HG02884 (cell line): ENCODE measurements around the gene SMAD1.
A peak's percentile ranks its signal among the peaks of the same experiment; 100 is the strongest.
"Not testable (repeated sequence)": the region's sequence is repeated elsewhere in the genome, so short reads cannot be mapped to it uniquely, and the experiment has no call there.

Source experiments
- ATAC-seq: cut with Tn5 transposase; IDR thresholded peaks from one replicate; pipeline ENCODE4 v1.9.1; 2021; ENCODE audit warnings: mild to moderate bottlenecking, moderate library complexity; ENCODE audit not compliant: unreplicated experiment

The SMAD1 gene

DNA sequence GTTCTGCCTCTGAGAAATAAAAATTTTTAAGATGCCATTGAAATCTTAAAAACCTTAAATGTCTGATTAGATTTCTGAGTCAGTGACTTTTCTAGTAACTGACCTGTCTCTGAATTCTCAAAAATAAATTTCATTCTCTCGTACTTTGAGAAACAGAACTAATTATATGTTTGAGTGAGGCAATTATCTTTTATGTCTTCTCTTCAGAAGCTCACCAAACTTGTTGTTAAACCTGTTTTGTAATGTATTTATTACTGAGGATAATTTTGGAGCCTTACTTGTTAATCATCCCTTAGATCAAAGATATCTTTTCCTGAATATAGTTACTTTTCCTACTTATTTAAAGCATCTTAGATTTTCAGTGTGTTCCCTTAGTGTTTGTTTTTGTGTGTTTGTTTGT lies 73.0 kb downstream of the SMAD1 start:
- no peak for ATAC-seq

DNA sequence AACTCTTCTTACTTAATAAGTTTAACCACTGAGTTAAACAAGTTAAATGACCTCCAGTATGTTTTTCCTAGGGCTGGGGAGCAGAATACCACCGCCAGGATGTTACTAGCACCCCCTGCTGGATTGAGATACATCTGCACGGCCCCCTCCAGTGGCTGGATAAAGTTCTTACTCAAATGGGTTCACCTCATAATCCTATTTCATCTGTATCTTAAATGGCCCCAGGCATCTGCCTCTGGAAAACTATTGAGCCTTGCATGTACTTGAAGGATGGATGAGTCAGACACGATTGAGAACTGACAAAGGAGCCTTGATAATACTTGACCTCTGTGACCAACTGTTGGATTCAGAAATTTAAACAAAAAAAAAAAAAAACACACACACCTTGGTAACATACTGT lies 76.1 kb downstream of the SMAD1 start:
- peak; percentile 84 for ATAC-seq

DNA sequence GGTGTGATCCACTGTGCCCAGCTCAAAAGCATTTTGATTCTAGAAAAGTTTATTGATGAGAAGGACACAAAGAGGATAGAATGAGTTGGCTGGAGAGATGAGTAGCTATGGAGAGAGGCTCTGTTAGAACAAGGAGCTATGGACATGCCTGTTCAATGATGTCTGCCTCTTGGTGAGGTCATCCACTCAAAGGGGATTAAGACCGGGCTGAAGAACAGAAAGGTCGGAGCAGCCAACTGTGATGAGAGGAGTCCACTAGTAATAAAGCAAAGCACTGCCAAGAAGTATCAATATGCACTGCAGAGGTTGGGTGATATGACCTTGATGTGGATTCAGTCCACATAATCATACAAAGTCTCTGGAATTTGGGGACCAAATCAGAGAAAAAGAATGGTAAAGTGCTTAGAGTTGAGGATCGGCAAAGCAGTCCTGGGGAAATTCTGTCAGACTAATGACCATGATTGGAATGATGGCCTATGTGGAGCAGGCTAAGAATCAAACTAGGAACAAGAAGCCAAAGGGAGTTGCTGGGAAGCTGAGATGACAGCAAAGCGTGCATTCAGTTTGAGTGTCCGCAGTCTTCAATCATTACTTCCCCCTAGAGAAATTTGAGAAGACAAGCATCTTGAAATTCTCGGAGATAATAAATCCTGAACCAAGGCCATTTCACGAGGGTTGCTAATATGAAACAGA lies 81.8 kb downstream of the SMAD1 start:
- ATAC-seq, result no peak

DNA sequence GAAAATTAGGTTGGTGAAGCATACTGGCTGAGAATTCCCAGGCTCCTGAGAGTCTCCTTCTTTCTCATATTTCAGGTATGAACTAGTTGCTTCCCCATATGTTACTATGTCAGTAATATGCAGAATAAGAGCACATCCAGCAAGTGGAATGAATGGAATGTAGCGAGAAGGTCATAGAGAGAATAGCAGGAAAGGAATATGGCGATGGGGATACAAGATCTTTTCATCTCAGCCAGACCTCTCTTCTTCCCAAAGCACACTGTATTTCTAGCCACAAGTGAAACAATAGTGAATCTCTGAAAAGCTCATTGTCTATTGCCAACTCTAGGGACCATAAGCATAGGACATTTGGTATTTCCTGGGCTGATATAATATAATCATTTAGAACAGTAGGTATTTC lies 82.9 kb downstream of the SMAD1 start:
- no peak for ATAC-seq

DNA sequence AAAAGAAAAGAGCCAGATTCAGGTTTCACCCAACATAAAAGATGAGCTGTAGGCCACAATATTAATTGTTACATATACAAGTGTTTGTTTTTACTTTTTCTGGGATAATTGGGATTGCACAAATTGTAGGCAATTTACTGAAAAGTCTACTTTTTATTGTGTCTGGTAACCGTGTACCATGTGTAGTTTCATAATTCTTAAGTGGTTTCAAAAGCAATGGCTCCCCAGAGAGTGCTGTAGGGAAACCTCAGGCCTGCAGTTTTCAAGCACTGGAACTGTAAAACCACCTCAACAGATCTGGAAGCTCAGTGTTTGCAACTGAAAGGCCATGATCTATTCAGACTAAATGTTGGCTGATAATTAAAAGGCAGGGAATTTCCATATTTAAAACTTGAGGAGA lies 83.7 kb downstream of the SMAD1 start:
- ATAC-seq, result no peak

DNA sequence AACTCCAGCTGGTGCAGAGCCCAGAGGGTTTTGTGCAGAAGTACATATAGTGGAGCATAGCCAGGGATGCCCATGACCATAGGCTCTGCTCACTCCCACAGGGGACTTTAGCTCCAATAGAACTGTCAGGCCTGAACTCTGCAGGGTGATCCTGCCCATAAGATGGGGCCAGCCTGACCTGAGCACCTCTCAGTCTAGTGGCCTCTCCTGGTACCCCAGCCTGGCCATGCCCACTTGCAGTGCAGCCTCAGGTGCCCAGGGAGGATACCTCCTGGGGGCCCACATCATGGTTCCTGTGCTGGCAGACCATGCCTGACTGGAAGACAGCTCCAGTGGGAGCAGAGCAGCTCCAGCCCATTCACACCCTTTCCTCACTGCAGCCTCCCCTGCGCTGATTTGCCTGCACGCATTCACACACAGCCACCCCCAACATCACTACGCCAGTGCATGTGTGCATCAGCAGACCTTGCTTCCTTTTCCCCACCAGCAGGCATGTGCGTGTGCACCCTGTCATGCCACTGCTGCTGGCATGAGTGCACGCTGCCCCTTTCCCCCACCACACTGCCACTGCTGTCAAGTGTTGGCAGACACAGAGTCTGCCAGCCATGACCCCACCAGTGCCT lies 84.5 kb downstream of the SMAD1 start:
- ATAC-seq, result no peak

DNA sequence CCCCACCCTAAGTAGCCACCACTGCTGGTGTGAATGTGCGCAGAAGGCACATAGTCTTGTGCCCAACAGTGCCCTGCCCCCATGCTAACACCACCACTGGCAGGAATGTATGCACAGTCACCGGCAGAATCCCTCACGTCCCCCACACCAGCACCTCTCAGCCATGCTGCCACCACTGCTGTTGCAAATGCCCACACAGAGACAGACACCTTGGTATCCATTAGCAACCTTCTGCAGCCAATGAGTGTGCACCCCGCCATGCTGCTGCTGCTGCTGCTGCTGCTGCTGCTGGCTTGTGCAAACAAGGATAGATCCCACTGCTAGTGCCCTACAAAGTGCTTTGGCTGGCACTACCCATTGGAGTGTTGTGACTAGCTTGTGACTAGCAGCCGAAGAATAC lies 85.1 kb downstream of the SMAD1 start:
- no peak for ATAC-seq

DNA sequence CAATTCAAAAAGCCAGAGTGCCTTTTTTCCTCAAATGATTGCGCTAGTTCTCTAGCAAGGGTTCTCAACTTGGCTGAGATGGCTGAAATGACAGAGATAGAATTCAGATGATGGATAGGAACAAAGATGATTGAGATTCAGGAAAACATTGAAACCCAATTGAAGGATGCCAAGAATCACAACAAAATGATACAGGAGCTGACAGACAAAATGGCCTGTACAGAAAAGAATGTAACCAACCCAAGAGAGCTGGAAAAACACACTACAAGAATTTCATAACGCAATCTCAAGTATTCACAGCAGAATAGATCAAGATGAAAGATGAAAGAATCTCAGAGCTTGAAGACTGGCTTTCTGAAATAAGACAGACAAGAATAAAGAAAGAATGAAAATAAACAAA lies 85.9 kb downstream of the SMAD1 start:
- ATAC-seq, result no peak

DNA sequence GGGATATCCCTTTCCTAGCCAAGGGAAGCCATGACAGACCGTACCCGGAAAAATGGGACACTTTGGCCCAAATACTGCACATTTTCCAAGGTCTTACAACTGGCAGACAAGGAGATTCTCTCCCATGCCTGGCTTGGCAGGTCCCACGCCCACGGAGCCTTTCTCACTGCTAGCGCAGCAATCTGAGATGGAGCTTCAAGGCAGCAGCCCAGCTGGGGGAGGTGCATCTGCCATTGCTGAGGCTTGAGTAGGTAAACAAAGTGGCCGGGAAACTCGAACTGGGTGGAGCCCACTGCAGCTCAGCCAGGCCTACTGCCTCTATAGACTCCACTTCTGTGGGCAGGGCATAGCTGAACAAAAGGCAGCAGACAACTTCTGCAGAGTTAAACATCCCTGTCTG lies 92.9 kb downstream of the SMAD1 start:
- not testable (repeated sequence) for ATAC-seq

DNA sequence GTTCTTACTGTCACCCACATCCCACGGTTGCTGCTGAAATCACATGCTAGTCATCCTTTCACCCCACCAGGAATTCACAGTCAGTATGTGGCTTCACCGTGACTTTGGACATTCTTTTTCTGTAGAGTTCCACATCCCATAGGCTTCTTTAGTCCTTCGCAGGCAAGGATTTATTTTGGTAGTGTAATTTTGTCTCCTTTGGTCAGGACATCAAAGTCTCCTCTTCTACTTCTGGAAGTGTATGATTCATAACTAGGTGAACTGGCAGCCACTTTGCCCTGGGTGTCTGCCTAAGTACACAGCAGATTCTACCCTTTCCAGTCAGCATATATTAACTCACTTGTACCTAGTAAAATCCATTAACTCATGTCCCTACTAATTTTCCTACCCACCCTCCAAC lies 99.3 kb downstream of the SMAD1 start:
- ATAC-seq, result no peak

DNA sequence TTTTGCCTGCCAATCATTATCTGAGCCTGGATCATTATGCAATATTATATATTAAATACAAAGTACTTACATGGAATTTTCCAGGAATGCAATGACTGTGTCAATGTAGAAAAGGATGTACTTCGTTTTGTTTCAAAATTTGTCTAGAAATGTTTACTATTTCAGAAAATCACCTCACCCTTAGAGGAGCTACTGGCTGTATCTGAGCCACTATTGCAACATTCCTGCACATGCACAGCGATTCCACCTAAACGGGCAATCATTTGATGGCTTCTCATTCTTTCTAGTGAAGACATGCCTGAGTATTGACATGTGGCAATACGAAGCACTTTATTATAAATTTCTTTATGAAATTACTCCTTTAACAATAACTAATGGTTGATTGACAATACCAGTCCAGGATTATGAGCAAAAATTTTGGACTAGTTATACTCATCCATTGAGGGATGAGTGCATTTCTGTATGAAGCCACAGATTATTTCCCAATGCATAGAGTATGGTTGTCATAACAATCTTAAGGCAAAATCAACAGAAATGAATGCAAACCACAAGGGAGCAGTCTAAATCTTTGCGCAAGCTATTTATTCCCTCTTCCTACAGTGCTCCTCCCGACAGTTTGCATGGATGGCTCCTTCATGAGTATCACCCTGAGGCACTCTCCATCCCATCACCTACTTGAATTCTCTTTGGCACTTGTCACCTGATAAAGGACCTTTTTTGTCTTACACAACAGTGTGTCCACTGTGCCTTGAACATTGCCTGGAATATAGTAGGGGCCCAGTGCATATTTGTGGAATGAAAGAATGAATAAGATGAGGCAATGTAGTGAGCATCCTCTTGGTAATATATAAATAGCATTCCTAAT lies 101.8 kb downstream of the SMAD1 start:
- no peak for ATAC-seq

DNA sequence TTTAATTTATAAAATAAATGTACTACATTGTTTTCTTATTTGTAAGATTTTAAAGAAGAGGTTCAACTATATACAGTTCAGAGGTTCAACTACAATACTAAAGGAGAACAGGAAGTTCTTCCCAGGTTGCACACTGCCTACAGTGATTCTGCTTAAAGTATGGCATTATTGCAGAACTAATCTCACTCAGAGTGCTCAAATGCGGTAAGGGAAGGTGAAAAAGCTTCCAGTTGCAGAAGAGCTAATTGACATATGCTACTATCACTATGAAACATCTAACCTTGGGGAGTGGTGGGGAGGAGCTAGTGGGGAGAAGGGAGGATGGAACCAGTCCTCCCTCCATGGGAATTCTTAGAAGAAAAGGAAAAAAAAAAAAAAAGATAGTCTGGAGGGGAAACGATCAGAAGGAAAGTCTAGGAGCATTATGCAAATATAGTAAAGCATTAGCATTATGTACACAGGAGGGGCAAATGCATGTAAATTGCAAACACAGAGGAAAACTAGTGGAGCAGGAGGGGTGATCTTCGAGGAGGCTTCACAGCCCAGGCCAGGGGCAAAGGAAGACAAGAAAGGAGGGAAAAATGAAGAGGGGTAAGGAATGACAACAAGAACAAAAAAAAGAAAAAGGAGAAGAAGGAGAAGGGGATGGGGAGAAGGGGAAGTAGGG lies 105.6 kb downstream of the SMAD1 start:
- no peak for ATAC-seq

DNA sequence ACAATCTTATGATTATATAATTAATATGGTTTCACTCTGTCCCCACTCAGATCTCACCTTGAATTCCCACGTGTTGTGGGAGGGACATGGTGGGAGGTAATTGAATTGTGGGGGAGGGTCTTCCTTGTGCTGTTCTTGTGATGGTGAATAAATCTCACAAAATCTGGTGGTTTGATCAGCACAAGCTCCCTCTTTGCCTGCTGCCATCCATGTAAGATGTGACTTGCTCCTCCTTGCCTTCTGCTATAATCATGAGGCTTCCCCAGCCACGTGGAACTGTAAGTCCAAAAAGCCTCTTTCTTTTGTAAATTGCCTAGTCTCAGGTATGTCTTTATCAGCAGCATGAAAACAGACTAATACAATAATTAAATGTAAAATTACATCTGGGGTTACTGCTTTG lies 107.7 kb downstream of the SMAD1 start:
- ATAC-seq, result not testable (repeated sequence)

DNA sequence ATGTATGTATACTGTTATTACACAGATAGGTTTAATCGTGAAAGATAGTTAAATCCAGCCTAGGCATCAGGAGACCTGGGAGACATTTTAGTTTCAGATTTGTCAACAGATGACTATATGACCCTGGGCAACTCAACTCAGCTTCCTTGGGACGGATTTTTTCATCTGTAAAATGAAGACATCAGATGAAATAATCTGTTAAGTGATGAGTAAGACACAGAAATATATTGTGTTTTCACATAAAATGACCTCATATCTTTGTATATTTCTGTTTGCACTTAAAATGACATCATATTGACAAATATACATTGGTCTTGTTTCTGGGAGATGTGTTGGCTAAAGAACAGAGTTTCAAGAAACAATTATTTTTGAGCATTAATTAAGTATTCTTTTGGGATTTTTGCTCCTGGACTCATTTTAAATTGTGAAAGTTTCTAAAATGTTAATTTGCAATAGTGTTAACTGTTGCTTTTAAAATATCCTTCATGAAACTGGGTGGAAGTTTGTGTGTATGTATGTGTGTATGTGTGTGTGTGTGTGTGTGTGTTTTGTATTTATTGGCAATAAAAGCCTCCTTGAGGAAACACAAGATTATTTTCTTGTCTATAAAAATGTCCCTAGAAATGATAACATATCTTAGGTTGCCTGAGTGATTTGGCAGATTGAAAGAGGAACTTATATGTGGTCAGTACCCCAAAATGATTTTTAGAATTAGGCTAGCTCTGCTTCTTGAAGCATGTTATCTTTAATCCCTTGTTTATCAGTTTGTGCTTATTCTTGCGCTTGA lies 108.5 kb downstream of the SMAD1 start:
- no peak for ATAC-seq

DNA sequence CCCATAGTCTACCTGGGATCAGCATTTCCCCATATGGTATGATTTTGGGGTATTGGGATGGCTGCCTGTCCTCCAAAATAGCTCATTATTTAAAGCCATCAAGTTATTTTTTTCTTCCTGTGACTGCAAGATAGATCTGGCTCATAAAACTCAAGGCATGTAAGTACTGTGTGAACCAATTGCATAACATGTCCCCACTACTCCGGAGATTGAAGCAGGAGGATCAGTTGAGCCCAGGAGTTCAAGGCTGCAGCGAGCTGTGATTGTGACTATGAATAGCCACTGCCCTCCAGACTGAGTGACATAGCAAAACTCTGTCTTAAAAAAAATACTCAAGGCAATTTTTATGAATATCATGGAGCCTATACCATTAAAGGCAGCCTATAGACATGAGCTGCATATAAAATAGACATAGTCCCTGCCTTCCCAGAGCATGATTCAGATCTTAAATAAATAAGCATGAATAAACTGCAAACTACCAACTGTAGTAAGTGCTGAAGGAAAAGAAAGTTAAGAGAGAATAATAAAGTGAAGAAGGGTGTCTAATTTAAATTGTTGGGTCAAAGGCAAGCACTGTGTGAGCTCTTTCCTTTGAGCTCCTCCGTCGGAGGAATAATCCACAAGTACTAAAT lies 120.6 kb downstream of the SMAD1 start:
- ATAC-seq, result no peak

DNA sequence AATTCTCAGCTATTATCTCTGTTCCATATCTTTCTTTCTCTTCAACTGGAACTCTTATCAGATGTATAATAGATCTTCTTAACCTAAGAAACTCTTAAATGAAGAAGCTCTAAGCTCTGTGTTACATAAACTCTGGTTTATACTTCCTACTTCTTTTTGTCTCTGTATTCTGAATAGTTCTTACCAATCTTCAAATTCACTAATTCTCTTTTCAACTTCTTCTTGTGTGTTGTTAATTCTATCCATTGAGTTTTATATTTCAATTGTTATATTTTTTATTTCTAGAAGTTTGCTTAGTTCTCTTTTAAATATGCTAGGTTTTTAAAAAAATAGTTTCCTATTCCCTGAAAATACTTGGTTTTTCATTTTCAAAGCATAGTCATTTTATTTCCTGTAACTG lies 124.3 kb downstream of the SMAD1 start:
- no peak for ATAC-seq
